HTERT RPE-1 (cell line): ENCODE results near the gene PSAPL1.

Experiments
- in situ Hi-C: fragments of 300-500 bp; cut with MboI; formaldehyde crosslinking; loops from 4 replicates; pipeline ENCODE4 v1.14.3; 2020; ENCODE audit warnings: low sequenced_read_pairs

PSAPL1 gene

GRCh38 chr4:7434766-7435150 lies at the start of gene PSAPL1:
TSS of gene PSAPL1 (minus strand) at chr4:7434930. CDS start at chr4:7434879, 51 bp downstream.
- in situ Hi-C loops, result no loop called here

- in situ Hi-C loops, result no loop called here
Observed at GRCh38 chr4:7481227-7481626, 46.5 kb upstream of the PSAPL1 start.

- in situ Hi-C loops, result no loop called here
Observed at GRCh38 chr4:7480423-7480822, 45.7 kb upstream of the PSAPL1 start.

- in situ Hi-C loops, result no loop called here
Observed at GRCh38 chr4:7478665-7479064, 43.9 kb upstream of the PSAPL1 start.

- in situ Hi-C loops, result no loop called here
Observed at GRCh38 chr4:7477695-7478094, 43.0 kb upstream of the PSAPL1 start.

GRCh38 chr4:7476820-7477219 lies 42.1 kb upstream of the PSAPL1 start:
- in situ Hi-C loops, result no loop called here

- in situ Hi-C loops, result no loop called here
Observed at GRCh38 chr4:7475207-7475606, 40.5 kb upstream of the PSAPL1 start.

- in situ Hi-C loops, result no loop called here
Observed at GRCh38 chr4:7474320-7474719, 39.6 kb upstream of the PSAPL1 start.

- in situ Hi-C loops, result no loop called here
Observed at GRCh38 chr4:7473081-7473480, 38.4 kb upstream of the PSAPL1 start.

GRCh38 chr4:7472442-7473013 lies 37.8 kb upstream of the PSAPL1 start:
- in situ Hi-C loops, result no loop called here

GRCh38 chr4:7470522-7471128 lies 35.9 kb upstream of the PSAPL1 start:
- in situ Hi-C loops, result no loop called here

- in situ Hi-C loops, result no loop called here
Observed at GRCh38 chr4:7470111-7470510, 35.4 kb upstream of the PSAPL1 start.

GRCh38 chr4:7469023-7469422 lies 34.3 kb upstream of the PSAPL1 start:
- in situ Hi-C loops, result no loop called here

GRCh38 chr4:7467471-7467870 lies 32.7 kb upstream of the PSAPL1 start:
- in situ Hi-C loops, result no loop called here

- in situ Hi-C loops, result no loop called here
Observed at GRCh38 chr4:7466904-7467303, 32.2 kb upstream of the PSAPL1 start.

GRCh38 chr4:7466215-7466614 lies 31.5 kb upstream of the PSAPL1 start:
- in situ Hi-C loops, result no loop called here

GRCh38 chr4:7465017-7465416 lies 30.3 kb upstream of the PSAPL1 start:
- in situ Hi-C loops, result no loop called here

GRCh38 chr4:7464259-7464655 lies 29.5 kb upstream of the PSAPL1 start:
- in situ Hi-C loops, result no loop called here

GRCh38 chr4:7463566-7464258 lies 29.0 kb upstream of the PSAPL1 start:
- in situ Hi-C loops, result no loop called here

GRCh38 chr4:7462509-7462971 lies 27.8 kb upstream of the PSAPL1 start:
- in situ Hi-C loops, result no loop called here

- in situ Hi-C loops, result no loop called here
Observed at GRCh38 chr4:7461230-7461629, 26.5 kb upstream of the PSAPL1 start.

- in situ Hi-C loops, result no loop called here
Observed at GRCh38 chr4:7460566-7460965, 25.8 kb upstream of the PSAPL1 start.
